ENCODE data around the gene ZNF513.

ZNF513 gene

GRCh38 chr2:27381577-27382181 is 1.1 kb upstream of the ZNF513 start:
- FAIRE-seq: peak; percentile 13
- DNase-seq (ENCODE audit: low spot score): no peak

- FAIRE-seq: no peak
Measured at GRCh38 chr2:27379836-27380625, 503 bp downstream of the ZNF513 start.

GRCh38 chr2:27379383-27379835 is 1.1 kb downstream of the ZNF513 start:
- DNase-seq (ENCODE audit: low spot score): no peak

More at GRCh38 chr2:27379836-27380625, 503 bp downstream of the ZNF513 start:
- DNase-seq (ENCODE audit: low spot score): no peak

GRCh38 chr2:27378809-27379290 is 1.7 kb downstream of the ZNF513 start:
- DNase-seq (ENCODE audit: low spot score) (no peak), FAIRE-seq (no peak)

More at GRCh38 chr2:27379383-27379835, 1.1 kb downstream of the ZNF513 start:
- no peak for FAIRE-seq

- FAIRE-seq (no peak), DNase-seq (ENCODE audit: low spot score) (no peak)
Measured at GRCh38 chr2:27378096-27378808, 2.3 kb downstream of the ZNF513 start.

- FAIRE-seq (no peak), DNase-seq (ENCODE audit: low spot score) (no peak)
Measured at GRCh38 chr2:27377618-27378095, 2.9 kb downstream of the ZNF513 start.

GRCh38 chr2:27376866-27377617 is 3.5 kb downstream of the ZNF513 start:
- no peak for FAIRE-seq
- no peak for DNase-seq (ENCODE audit: low spot score)

GRCh38 chr2:27376151-27376865 is 4.2 kb downstream of the ZNF513 start:
- no peak for DNase-seq (ENCODE audit: low spot score)
- no peak for FAIRE-seq

GRCh38 chr2:27375513-27376099 is 4.9 kb downstream of the ZNF513 start:
- DNase-seq (ENCODE audit: low spot score) (no peak), FAIRE-seq (no peak)

GRCh38 chr2:27373567-27373966 is 7.0 kb downstream of the ZNF513 start:
- DNase-seq (ENCODE audit: low spot score): no peak
- FAIRE-seq: no peak

- FAIRE-seq (no peak), DNase-seq (ENCODE audit: low spot score) (no peak)
Measured at GRCh38 chr2:27372937-27373336, 7.6 kb downstream of the ZNF513 start.

- no peak for FAIRE-seq
- DNase-seq (ENCODE audit: low spot score): no peak
Measured at GRCh38 chr2:27370816-27371620, 9.5 kb downstream of the ZNF513 start.

- FAIRE-seq (peak; percentile 74), DNase-seq (ENCODE audit: low spot score) (peak; percentile 99)
Measured at GRCh38 chr2:27370026-27370815, 10.3 kb downstream of the ZNF513 start, which contains the start of the genes EIF2B4 and SNX17. TSS of gene EIF2B4 (minus strand) at chr2:27370338. CDS start at chr2:27370314, 24 bp downstream. TSS of gene SNX17 (plus strand) at chr2:27370616. CDS start at chr2:27370744, 128 bp downstream.

- DNase-seq (ENCODE audit: low spot score) (peak; percentile 76), FAIRE-seq (no peak)
Measured at GRCh38 chr2:27369471-27370025, 11.0 kb downstream of the ZNF513 start.

GRCh38 chr2:27363933-27364332 is 16.6 kb downstream of the ZNF513 start:
- no peak for DNase-seq (ENCODE audit: low spot score)
- no peak for FAIRE-seq

GRCh38 chr2:27362678-27363420 is 17.7 kb downstream of the ZNF513 start:
- no peak for DNase-seq (ENCODE audit: low spot score)
- no peak for FAIRE-seq
